HG02840 (cell line): ENCODE data around the gene CHMP2B.
"Not testable (repeated sequence)": the region's sequence is repeated elsewhere in the genome, so short reads cannot be mapped to it uniquely, and the experiment has no call there.

Source experiments
- ATAC-seq: cut with Tn5 transposase; IDR thresholded peaks from one replicate; pipeline ENCODE4 v1.9.1; 2021; ENCODE audit warnings: mild to moderate bottlenecking, moderate library complexity, moderate number of reproducible peaks; ENCODE audit not compliant: unreplicated experiment, low FRiP score

Gene CHMP2B

DNA sequence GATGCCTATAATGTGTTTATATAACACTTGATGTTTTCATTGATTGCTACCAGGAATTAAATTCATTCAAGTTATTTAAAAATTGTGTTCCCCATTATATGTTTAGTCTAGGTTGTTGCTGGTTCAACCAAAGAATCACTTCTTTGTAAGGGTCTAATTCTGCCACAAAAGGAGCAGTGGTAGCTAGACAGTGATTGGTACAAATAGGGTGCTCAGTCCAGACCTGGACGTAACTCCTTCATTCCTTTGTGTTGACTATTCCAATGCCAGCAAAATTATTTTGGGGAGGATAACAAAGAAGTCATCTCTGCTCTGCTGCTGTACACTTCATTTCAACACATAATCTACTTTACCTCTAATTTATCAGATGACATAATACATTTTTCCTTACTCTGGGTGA is 1.2 kb downstream of the CHMP2B start:
- ATAC-seq: no peak

DNA sequence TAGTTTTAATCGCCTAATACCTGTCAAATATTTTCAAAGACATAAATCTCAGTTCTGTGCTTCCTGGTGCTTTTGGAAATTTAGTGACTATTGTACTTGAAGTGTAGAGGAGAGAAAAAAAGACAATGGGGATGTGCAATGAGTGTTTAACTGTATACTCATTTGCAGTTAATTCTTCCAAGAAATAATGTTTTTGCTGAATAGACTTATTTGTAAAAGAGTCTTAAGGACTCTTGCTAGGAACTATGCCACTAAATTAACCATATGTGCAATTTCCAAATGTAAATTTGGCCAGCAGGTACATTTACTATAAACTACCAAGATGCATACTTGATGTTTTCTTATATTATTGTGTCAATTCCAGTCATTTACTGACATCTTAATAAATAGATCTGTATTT is 2.0 kb downstream of the CHMP2B start:
- no peak for ATAC-seq

DNA sequence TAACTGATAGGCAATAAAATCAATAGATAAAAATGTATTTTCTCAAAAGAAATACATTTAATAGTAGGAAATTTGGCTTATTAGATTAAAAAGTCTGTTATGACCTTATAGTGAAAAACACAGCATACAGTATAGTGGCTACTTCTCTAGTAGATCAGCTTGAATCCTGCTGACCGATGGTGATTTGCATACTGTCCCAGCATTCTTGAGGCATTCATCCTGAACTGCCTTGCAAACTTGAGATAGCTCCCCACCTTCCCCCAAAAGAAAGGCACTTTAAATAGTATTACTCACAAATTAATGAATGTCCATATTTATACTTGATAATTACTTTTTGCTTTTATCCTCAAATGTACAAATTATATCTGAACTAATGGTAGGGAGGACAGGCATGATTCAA is 6.7 kb downstream of the CHMP2B start:
- ATAC-seq: no peak

DNA sequence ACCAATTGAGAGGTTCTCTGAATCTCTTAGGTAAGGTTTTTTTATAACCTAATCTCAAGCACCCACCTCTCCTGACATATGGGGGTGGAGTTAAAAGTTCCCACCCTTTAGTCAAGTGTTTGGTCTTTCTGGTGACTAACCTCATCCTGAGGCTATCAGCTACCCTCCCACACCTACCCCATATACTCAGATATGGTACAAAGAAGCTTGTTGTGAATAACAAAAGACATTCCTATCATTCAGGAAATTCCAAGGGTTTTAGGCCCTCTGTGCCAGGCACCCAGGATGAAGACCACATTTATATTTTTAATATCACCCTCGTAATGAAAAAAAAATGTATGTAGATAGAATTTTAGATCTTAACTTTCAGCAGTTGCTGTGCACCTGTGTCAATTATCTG is 9.0 kb downstream of the CHMP2B start:
- no peak for ATAC-seq

DNA sequence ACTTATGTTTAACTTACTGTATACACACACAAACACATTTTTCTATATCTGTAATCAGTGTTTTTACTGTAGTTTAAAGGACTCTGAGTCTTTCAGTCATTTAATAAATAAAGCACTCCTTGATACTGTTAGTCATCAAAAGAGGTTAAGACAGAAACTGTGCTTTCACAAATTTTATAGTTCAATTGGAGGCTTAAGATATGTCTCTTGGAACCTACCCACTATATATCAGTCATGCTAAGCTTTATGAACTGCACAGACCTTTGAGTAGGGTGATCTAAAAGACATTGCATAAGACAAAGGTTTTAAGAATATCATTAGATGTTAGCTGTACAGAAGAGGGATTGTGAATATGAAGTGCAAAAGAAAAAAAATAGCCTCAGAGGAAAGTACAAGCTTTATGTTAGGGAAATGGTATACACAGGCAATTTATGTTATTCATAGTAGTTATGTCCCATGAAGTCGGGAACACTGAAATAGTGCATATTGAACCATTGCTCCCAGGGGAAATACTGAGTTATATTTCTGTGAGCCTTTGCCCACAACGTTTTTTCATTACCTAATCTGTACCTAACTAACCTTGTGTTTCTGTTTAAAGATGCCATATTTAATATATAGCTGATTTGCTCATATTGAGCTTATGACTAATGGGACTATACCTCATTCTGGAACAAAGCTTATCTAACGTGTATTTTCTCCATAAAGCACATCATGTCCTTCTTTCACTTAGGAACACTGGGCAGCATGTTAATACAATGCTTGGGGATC is 19.7 kb downstream of the CHMP2B start:
- no peak for ATAC-seq

DNA sequence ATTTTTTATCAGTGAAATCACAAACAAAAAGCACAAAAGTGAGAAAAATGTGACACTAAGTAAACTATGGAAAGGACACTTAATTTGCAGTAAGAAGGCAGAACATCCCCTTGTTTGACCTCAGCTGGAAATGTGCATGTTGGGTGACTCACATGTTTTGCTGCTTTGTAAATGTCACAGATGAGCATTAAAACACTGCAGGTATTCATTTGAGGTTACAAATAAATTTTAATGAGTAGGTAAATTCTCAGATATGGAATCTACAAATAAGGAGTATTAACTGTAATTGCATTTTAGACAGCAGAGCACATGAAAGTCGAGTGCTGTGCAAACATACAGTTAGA is 20.3 kb downstream of the CHMP2B start:
- ATAC-seq: no peak

DNA sequence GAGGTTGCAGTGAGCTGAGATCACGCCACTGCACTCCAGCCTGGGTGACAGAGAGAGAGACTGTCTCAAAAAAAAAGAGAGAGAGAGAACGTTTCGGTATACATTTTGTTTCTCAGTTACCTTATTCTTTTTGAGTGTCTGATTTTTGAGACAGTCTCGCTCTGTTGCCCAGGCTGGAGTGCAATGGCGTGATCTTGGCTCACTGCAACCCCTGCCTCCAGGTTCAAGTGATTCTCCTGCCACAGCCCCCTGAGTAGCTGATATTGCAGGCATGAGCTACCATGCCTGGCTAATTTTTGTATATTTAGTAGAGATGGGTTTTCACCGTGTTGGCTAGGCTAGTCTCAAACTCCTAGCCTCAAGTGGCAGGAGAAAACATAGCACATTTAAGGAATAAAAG is 21.1 kb downstream of the CHMP2B start:
- ATAC-seq: not testable (repeated sequence)

DNA sequence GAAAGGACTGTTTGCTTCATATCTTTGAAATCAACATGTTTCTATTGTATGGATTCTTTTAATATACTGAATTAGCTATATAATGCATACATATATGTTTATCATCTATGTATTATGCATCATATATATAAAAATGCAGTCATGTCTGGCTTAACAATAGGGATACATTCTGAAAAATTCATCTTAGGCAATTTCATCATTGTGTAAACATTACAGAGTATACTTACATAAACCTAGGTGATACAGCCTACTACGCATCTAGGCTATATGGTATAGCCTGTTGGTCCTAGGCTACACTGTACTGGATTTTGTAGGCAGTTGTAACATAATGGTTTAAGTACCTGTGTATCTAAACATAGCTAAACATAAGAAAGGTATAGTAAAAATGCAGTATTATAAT is 21.7 kb downstream of the CHMP2B start:
- ATAC-seq: no peak

DNA sequence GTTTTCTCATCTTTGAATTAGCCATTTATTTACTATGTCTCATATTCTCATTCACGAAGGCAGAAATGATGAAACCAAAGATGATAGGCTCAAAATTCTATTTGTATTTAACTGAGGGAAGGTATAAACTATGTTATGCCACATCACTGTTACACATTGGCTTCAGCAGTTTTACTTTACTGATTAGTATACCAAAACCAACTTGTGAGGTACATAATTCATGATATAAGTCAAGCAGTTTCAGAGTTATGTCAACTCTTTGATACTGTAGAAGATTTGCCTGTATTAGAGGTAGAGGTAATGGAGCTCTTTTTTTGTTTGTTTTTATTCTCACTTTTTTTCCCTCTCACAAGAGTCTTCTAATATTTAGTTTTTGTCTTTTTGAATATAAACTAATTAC is 22.9 kb downstream of the CHMP2B start:
- no peak for ATAC-seq

DNA sequence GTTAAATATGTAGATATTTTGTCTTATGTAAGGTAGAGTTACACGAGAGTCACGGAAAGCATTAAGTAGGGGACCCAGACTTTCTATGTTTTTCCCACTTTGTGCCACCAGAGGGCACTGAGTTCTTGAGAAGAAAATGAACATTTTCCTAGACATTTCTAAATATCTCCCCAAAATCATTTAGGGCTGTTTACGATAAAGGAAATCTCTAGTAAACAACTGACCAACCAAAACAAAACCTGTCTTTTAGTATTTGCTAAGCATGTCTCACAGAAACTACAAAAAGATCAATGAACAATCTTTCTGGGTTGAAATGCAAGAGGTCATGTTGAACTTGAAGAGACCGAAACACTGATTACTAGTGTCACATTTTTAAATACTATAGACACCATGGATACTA is 33.2 kb downstream of the CHMP2B start:
- no peak for ATAC-seq

DNA sequence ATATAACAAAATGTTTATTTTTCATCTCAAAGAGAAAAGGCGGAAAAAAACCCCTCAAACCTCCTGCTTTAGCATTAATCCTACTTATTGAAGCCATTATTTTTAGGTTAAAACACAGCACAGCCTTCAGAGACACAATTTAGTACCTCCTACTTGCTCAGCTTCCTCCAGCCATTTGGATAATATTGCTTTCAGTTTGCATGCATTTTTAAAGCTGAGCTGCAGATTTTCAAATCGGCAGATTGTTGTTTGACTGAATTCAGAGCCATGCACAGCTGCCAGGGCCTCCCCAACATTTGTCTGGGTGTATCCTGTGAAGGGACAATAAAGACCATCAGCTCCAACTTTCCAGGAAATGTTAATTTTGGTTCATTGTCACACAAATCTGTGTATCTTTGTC is 34.8 kb downstream of the CHMP2B start:
- no peak for ATAC-seq

DNA sequence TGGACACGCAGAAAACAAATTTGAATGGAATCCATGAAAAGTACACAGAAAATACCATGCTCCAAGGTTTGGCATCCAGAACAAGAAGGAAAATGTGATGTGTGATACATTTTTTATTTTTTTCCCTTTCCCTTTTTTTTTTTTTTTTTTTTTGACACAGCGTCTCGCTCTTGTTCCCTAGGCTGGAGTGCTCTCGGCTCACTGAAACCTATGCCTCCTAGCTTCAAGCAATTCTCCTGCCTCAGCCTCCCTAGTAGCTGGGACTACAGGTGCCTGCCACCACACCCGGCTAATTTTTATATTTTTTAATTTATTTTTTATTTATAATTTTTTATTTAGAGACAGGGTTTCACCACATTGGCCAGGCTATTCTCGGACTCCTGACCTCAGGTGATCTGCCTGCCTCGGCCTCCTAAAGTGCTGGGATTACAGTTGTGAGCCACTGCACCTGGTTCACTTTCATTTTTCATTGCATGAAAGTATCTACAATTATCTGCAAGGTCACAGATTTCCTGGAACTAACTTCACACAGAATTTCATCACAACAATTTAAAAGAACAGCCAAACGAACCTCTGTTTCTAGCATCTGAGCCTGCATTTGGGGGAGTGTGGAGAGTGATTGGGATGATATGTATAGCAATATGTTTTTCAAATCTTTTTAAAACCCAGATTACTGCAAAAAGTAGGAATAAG is 41.0 kb downstream of the CHMP2B start:
- ATAC-seq: no peak

DNA sequence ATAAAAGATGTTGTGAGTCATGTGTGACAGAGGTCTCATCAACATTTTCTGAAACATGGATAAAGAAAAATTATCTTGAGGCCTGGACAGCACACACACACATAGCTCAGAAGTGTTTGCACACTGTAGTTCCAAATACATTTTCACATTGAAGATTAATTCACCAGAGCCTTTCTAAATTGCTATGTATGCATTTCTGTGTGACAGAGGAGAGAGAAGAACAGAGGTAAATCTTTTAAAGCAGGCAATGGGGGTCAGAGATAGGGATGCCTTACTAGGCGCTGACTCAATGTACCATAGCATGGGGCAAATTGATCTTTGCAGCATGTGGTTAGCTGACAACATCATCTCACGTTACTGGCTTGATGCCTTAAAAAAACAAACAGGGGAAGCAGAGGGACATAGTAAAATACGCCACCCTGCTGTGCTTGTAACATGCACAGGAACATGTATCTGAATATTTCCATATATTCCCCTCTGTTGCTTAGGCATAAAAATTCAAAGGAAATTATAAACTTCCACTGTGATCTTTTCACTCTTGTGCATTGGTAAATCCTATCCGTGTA is 41.6 kb downstream of the CHMP2B start:
- no peak for ATAC-seq

DNA sequence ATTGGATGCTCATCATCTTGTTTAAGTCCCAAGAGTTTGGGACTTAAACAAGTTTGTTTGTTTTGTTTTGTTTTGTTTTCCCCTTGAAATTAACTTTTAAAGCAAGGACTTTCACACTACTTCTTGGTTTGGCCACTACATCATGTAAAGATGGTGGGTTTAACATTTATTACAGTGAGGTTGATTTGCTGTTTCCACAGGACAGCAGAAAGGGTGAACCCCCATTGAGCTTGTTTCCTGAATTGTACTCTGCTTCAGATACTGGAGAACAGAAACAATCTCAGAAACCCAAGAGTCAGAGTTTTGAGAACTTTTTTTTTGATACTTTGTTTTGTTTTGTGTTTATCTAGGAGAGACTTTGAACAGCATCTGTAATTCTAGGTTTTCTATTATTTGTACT is 42.6 kb downstream of the CHMP2B start:
- ATAC-seq: no peak

DNA sequence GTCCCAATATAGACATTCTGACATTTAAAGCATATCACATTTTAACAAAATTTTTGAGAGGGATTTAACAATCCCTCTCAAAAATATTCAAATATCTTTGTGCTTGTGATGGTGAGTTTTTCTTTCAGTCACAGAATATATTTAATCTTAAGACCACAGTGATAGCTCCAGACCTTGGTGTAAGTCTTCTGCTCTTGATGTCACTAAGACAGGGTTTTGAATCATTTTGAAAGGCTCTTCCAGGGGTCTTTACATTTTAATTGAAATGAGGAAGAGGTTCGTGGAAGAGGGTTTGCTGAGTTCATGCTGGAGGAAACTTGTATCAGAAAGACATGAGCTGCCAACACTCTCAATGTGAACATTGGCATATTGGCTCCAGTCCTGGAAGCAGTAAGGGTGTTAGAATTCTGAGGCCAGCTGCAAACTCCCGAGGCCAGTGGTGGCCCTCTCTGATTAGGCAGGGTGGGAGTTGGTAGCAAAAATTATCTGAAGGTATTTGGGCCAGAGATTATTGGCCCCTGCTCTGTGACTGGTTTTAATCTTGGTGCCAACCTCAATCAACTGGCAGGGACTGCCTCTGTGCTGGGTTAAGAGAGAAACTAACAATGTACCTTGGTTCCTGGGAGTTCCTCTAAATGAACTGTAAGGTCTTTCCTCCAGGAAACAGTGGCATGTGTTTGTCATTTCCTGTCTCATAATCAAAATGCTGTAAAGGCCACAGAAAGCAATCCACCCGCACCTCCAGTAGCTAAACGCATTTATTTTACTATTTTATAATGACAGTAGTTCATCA is 44.0 kb downstream of the CHMP2B start:
- ATAC-seq: no peak

DNA sequence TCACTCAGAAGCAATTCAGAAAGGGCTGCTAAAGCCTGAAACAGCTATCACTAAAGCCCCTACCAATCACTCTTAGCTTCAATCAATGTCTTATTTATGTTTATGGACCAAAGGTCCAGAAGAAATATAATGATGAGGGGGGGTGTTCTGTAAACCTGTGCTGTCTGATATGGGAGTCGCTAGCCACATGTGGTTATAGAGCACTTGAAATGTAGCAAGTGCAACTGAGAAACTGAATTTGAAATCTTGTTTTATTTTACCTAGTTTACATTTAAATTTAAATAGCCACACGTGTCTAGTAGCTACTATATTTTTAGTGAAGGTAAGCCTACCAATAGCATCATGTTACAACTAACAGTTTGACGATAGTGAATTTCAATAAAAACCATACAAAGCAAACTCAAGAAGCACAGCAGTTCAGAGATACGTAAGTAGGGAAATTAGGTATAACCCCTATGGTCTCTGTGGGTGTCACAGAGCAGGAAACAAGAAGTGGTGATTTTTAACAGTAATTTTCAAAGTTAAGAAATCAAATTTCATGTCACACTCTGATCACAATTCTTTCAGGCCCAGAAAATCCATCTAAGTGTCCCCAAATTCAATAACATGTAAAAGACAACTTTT is 45.7 kb downstream of the CHMP2B start:
- peak; percentile 91 for ATAC-seq

DNA sequence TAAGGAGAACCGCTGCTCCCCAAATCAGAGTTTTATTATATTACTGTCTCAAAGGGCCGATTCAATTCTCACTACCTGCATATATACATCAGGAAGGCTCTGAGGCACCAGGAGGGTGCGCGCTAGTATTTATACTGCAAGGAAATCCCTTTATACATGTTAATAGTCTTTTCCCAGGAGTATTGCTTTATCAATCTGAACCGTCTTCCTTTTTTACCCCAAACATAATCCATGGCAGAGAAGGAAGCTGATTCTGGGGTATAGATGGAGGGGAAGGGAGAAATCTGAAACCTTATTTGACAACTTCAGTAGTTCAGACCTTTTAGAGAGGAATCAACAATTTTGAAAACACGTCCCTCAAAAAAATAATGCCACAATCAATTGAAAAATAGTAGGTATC is 49.4 kb downstream of the CHMP2B start, which contains the start of gene POU1F1:
Gene POU1F1, minus strand, starts transcription at position 101 of the 400 bp plus-strand sequence. CDS start 122 bp downstream, outside the sequence.
- ATAC-seq: no peak

DNA sequence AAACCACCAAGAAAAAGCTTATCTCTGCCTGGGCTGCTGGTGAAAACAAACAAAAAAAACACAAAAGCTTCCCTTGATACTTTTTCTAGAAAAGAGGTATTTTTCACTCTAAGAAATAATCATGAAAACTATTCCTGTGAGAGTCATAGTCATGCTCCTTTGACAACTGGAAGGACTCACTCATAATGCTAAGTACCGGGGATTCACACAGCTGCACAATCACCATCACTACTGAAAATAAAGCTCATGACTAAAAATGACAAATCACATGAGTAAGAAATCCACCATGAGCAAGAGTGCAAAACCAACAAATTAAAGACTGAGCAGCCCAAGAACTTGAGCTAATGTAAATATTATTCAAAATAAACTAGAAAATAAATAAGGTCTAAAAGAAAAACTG is 59.9 kb downstream of the CHMP2B start:
- ATAC-seq: peak; percentile 65

DNA sequence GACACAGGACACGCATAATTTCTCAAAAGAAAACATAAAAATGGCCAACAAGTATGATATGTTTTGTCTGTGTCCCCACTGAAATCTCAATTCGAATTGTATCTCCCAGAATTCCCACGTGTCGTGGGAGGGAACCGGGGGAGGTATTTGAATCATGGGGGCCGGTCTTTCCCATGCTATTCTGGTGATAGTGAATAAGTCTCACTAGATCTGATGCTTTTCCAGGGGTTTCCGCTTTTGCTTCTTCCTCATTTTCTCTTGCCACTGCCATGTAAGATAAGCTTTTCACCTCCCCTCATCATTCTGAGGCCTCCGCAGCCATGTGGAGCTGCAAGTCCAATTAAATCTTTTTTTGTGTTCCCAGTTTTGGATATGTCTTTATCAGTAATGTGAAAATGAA is 61.3 kb downstream of the CHMP2B start:
- no peak for ATAC-seq

DNA sequence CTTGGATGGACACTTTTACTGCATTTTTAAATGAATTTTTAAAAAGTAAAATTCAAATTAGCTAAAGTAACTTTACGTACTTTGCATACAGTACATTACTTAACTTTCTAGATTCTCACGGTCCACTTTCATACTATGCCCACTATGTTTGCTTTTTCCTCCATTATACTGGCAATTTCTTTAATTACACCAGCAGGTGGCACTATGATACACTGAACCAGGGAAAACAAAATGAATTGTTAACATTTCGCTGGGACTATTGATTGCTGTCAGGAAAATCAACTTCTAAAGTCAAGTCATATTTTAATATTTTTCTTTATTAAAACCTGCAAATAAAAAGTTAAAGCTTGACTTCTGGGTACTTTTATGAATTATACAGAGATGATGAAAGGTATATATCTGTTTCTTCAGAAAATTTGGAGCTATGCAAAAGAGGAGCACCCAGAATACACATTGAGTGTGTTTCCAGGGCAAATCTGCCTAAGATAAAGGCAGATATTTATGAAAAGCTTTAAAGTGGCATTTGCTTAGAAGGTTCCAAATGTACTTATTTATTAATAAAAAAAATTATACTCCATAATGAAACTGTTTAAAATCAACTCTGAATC is 71.1 kb downstream of the CHMP2B start:
- no peak for ATAC-seq
